Left ventricle myocardium inferior (tissue), 1 donor: ENCODE measurements around the gene DLAT. TPM values are rescaled to one million over a fixed set of nuclear protein-coding genes. Genes with fewer than 3 reads are reported as not detected.
A peak's percentile ranks its signal among the peaks of the same experiment; 100 is the strongest.
"Not testable (repeated sequence)": the region's sequence is repeated elsewhere in the genome, so short reads cannot be mapped to it uniquely, and the experiment has no call there.

ENCODE experiments used
- DNase-seq: peaks from one replicate; pipeline ENCODE4 v3.0.0-alpha.2; 2020
- H3K27ac ChIP-seq: fragments of 200-600 bp; replicated peaks from 2 replicates; pipeline ENCODE4 v1.8.0; 2021
- H3K27me3 ChIP-seq: fragments of 200-600 bp; 2 replicates; pipeline ENCODE4 v1.8.0; 2021; ENCODE audit warnings: low read depth
- H3K36me3 ChIP-seq: fragments of 200-600 bp; 2 replicates; pipeline ENCODE4 v1.8.0; 2021
- H3K4me1 ChIP-seq: fragments of 200-600 bp; 2 replicates; pipeline ENCODE4 v1.8.0; 2021
- H3K4me3 ChIP-seq: fragments of 200-600 bp; 2 replicates; pipeline ENCODE4 v1.8.0; 2021; ENCODE audit warnings: mild to moderate bottlenecking, moderate library complexity
- H3K9me3 ChIP-seq: fragments of 200-600 bp; replicated peaks from 2 replicates; pipeline ENCODE4 v1.8.0; 2021
- CTCF ChIP-seq: fragments of 200-600 bp; IDR thresholded peaks from 2 replicates; pipeline ENCODE4 v1.8.0; 2021; ENCODE audit warnings: antibody characterized with exemption, mild to moderate bottlenecking, borderline replicate concordance
- intact Hi-C: fragments of 100-400 bp; cut with micrococcal nuclease; formaldehyde crosslinking; loops from one replicate; pipeline ENCODE4 v1.11.0; 2022
- total RNA-seq: library from RNA; stranded (reverse); fragmentation: NEBNext Ultra II Directional; extraction: Animal tissue kit (Norgen Biotek cat#: 25700); gene quantifications from one replicate; pipeline ENCODE4 v1.2.1, GENCODE V29; 2021
- donor health status: DM: no; HTN: yes; CAD: no; lungs with severe emphysema.

The DLAT gene
- total RNA-seq, 1 donor from 2014 or later: 176 TPM

DNA sequence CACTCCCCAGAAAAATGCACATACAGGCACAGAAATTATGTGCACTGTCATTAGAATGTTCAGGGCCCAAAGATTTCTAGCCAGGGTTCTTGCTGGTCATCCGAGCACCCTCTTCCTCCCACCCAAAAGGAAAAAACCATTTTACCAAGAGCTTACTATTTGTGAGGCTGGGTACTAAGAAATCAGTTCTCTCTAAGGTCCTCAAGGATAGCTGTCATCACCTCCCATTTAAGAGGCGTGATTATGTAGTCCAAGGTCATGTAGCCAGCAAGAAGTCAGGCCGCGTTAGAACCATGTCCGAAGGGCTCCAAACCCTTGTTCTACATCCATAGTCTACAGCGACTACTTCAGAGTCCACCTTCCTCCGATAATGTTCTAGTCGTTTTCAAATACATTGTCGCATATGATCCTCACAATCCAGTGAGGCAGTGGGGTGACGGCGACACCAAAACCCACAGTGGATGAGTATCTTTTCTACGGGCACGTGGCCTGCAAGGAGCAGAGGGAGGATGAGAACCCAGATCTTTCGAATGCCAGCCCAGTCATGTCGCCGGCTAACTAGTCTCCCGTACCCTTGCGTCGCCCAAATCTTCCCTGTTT, 60.7 kb downstream of the DLAT start:
- Histone ChIP-seq H3K27ac (peak overlapping the region; percentile 92), H3K4me1 (peaks cover 91% of the 10 kb centered on the region), H3K9me3 (no peaks in the 10 kb centered on the region), H3K36me3 (peaks cover 74% of the 10 kb centered on the region), H3K4me3 (peak overlapping the region; percentile 92), H3K27me3 (no peaks in the 10 kb centered on the region)
- no peak for DNase-seq
- intact Hi-C loops: no loop called here
- TF ChIP-seq CTCF: no peak

GRCh38 chr11:112086422-112087191, 61.4 kb downstream of the DLAT start, which contains the start of the genes SDHD and TIMM8B:
SDHD (plus strand) TSS chr11:112086873; CDS start chr11:112086908, 35 bp downstream.
TIMM8B (minus strand) TSS chr11:112086756; CDS start chr11:112086723, 33 bp downstream.
- Histone ChIP-seq H3K27ac (peak within 1 kb of the TSS; percentile 92), H3K9me3 (no peaks in the 10 kb centered on the region), H3K36me3 (peaks cover 74% of the 10 kb centered on the region), H3K4me3 (peak within 1 kb of the TSS; percentile 92), H3K4me1 (peaks cover 94% of the 10 kb centered on the region), H3K27me3 (no peaks in the 10 kb centered on the region)
- intact Hi-C loops: no loop called here
- peak; percentile 92 for DNase-seq
- peak; percentile 39 for TF ChIP-seq CTCF

GRCh38 chr11:112087212-112087611, 62.0 kb downstream of the DLAT start:
- TF ChIP-seq CTCF: no peak
- H3K36me3 ChIP-seq: peaks cover 75% of the 10 kb centered on the region
- H3K4me1 ChIP-seq: peaks cover 91% of the 10 kb centered on the region
- DNase-seq: no peak
- H3K27me3 ChIP-seq: no peaks in the 10 kb centered on the region
- no peaks in the 10 kb centered on the region for H3K9me3 ChIP-seq
- peak overlapping the region; percentile 92 for H3K27ac ChIP-seq
- H3K4me3 ChIP-seq: peak overlapping the region; percentile 92
- intact Hi-C loops: no loop called here

GRCh38 chr11:112095302-112095701, 70.1 kb downstream of the DLAT start:
- H3K27me3 ChIP-seq, H3K4me3 ChIP-seq, H3K27ac ChIP-seq, intact Hi-C loops, DNase-seq, H3K9me3 ChIP-seq: not testable (repeated sequence)
- Histone ChIP-seq H3K36me3 (peaks cover 80% of the 10 kb centered on the region), H3K4me1 (peaks cover 20% of the 10 kb centered on the region)

DNA sequence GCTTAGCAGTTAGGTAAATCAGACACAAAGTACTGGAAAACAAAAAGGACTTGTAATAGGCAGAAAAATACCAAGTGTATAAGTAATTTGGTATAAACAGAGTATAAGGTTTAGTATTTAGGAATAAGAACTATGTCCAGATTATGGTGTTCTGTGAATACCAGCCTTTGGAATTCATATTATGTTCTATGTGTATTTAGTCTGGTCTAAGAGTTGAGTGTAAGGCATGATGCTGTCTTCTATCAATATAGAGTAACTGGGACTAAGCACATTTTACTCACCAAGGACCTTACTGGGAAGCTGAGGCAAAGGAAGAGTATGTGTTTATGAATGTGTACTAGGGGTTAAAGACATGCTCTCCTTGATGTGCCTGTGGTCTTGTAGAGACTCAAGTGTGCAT, 71.0 kb downstream of the DLAT start:
- intact Hi-C loops: no loop called here
- Histone ChIP-seq H3K27me3 (no peaks in the 10 kb centered on the region), H3K4me1 (peaks cover 13% of the 10 kb centered on the region), H3K36me3 (peaks cover 71% of the 10 kb centered on the region), H3K27ac (no peak overlapping the region), H3K9me3 (no peaks in the 10 kb centered on the region), H3K4me3 (no peak overlapping the region)
- no peak for DNase-seq
- no peak for TF ChIP-seq CTCF
